EH (cell line): ENCODE data around the gene PRODH.
"Not testable (repeated sequence)": the region's sequence is repeated elsewhere in the genome, so short reads cannot be mapped to it uniquely, and the experiment has no call there.

Source experiments
- DNase-seq: peaks from one replicate; pipeline ENCODE4 v3.0.0-alpha.2; 2015; ENCODE audit warnings: low read depth

The PRODH gene

GRCh38 chr22:18968011-18968749 lies 32.1 kb upstream of the PRODH start:
- peak; percentile 43 for DNase-seq

DNA sequence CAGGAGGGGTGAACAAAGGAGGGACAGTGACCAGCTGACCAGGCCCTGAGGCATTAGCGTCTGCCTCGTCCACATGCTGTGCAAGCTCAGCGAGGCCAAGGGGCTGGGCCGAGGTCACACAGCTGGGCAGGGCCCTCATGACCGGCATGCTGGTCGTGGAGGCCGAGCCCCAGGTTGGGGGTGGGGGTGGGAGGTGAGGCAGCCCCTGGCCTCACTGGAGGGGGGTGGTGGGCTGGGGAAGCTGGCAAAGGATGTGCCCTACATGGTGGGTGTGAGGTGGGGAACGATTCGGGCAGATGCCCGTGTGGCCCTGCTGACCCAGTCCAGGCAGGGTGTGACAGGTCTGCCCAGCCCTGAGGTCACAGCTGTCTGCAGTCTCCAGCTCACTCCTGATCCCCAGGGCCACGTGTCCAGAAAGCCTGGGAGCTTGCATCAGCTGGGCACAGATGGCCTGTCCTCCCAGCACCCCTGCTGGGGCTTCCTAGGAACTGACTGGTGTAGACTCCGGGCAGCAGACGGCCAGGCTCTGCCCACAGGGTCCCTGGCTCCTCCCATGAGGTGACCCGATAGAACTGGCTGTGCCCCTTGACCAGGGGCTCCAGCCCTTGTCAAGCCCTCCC lies 31.4 kb upstream of the PRODH start:
- DNase-seq: peak; percentile 60

DNA sequence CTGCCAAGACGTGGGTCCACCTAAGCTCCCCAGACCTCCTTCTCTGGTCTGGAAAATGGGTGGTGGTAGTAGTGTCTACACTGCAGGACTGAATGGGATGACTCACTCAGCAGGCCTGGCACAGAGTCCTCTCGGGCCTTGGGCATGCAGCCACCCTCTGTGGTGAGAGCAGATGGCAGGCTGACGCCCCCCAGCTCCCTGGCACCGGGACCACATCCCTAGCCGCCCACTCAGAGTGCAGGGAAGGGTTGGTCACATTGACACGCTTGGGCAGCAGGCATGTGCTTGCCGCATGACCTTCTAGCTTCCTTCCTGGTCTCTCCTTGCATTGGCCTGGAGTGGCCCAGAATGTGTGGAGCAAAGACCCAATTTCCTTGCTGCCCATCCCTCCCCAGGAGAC lies 30.7 kb upstream of the PRODH start:
- DNase-seq: no peak

DNA sequence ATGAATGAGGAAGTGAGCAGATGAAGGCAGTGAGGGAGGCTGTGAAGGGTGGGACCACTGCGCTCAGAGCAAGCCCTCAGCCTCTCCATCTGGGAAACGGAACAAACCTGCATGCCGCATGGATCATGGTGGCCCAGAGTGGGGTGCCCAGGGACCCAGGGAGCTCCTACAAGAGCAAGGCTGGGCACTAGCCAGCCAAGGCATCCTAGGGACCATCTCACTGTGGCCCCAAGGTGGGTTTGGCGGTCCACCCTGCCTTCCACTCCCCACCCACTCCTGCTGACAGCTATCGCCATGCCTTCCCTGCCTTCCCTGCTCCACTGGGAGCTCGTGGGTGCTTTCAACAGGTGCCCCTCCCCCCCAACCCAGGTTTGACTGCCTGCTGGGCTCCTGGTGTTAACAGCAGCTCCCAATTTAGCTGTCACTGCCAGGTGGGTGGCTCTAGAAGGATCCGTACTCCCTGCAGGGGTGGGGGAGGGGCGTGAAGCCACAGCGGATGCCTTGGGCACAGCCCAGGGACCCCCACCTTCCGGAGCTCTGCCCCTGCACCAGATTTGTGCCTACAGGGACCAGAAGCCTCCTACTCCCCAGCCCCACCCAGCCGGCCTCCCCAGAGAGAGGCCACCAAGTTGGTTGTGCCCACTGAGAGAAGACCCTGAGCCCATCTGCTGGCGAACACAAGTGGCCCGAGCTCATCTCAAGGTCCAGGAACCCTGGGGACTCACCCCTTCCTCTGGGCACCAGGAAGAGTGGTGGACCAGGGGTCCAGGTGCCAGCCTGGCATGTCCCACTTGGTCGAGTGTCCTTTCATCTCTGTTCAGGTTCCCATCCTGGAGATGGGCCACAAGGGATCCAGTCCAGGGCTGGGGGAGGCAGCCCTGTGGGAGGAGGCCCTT lies 29.7 kb upstream of the PRODH start:
- no peak for DNase-seq

DNA sequence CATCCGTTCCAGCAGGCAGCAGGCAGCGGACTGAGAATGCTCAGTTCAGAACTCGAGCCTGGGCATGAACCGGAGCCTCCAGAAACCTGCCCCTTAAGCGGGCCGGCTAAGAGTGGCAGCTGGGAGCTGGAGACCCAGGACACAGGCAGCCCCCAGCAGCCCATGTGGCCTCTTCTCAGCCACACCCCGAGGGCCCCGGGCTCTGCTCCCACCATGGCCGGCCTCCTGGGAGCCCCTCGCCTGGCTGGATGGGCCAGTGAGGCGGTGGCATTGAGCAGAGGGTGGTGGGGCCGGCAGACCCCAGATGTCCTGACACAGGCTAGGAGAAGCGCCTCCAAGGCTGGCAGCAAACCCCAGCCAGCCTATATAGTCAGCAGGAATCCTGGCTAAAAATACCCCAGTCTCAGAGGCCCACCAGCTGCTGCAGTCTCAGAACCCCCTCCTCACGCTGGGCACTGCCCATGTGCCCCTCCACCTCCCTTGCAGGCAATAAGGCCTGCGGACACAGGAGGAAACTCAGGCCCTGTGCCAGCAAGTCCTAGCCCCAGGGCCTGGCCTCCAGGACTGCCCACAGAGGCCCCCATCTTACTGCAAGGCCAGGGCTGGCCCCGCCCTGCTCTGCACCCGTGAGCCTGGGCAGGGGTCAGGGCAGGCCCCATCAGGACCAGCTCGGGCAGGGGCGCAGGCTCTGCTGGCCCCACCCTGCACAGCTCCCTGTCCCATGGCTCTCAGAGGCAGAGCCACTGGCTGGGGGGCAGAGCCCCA lies 28.6 kb upstream of the PRODH start:
- DNase-seq: not testable (repeated sequence)

DNA sequence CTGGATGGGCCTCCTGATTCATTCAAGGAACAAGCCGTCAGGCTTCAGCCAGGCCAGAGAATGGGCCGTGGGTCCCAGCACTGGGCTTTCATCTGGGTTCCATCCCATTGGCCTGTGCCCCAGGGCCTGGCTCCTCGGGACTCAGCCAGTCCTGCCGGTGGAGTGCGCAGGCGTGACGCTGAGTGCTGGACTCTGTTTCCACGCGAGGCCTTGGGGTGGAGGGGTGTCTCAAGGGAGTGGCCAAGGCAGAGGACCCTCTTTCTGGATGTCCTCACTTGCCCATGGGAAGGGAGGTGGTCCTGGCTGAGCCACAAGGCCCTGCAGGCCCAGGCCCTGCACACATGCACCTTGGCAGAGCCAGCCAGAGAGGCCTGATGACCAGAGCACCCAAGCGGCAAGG lies 28.0 kb upstream of the PRODH start:
- DNase-seq: not testable (repeated sequence)

DNA sequence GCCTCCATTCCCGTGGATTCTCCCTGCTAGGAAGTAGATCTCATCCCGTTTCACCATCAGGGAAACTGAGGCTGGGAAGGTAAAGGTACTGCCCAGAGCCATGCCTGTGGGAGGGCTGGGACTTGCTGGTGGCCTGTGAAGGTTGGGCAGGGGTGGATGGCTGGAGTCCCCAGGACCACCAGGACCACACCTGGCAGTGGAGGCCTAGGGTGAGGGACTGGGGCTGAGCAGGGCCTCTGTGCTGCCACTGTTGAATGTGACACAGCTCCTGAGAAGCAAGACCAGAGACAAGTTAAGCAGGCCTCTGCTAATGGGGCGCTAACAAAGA lies 26.2 kb upstream of the PRODH start:
- DNase-seq: no peak

DNA sequence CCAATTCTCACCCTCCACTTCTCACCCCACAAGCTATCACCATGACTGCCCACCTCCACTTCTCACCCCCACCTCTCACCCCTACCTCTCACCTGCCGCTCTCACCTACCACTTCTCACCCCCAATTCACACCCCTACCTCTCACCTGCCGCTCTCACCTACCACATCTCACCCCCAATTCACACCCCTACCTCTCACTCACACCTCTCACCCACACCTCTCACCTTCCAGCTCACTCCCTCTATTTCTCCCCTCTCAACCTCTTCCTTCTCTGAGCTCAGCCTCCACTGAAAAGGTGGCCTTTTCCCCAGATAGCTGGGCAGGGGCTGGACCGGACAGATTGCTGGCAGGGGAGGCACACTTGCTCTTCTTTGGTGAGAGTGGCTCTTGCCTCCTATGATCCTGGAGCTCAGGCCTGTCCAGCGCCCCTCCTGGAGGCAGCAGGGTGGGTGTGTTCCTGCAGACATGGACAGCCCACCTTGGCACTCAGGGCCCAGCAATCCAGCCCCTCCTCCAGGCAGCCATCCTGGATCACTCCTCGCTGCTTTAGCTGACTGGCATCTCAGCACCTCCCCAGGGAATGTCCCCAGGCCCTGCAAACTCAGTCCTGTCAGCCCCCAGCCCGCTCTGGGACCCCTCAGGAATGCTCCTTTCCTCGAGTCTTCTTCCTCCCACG lies 25.7 kb upstream of the PRODH start:
- not testable (repeated sequence) for DNase-seq

GRCh38 chr22:18961201-18961600 lies 25.1 kb upstream of the PRODH start:
- not testable (repeated sequence) for DNase-seq

DNA sequence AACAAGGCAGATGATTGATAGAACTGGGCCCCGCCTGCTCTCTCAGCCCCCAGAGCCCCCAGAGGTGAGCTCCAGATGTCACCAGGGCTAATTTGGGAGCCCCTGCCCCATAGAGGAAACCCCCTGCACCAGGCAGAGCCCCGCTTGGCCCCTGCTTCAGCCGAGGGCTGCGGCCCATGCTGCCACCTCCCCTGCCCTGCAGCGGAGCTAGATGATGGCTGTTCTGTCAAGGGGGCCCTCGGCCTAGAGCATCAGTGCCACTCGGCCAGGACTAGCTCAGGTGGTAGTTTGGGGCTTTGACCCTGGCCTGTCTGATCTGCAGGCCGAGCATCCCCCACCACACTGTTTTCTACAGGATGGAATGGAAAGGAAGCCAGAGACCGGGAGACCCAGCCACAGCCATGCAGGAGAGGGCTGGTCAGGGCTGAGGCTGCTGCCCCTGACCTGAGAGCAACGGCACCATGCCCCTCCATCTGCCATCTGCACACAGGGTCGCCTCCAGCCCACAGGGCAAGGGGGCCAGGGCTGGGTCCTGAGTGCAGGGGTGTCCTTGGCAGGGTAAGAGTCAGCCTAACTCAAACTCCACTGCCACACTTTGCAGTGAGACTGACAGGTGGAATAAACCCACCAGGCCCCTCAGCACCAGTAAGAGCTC lies 24.2 kb upstream of the PRODH start:
- not testable (repeated sequence) for DNase-seq

- not testable (repeated sequence) for DNase-seq
Observed at GRCh38 chr22:18959741-18960140, 23.6 kb upstream of the PRODH start.

DNA sequence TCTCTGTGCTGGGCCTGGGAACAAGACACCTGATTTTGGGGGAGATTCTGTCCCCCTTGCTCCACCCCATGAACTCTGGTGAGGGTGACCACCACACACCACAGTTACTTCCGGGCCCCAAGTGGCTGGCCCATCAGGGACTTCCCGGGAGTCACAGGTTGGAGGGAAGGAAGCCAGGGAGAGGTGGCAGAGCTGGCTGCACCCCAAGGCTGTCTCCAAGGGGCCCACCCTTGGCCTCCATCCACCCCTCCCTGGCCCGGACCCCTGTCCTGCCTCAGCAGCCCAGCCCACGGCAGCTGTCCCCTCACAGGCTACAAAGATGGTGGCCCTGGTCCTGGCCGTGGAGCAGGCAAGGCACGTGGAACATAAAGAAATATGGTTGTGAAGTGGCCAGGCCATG lies 23.2 kb upstream of the PRODH start:
- DNase-seq: not testable (repeated sequence)

GRCh38 chr22:18958738-18959137 lies 22.6 kb upstream of the PRODH start:
- not testable (repeated sequence) for DNase-seq

GRCh38 chr22:18958321-18958705 lies 22.2 kb upstream of the PRODH start:
- not testable (repeated sequence) for DNase-seq

- DNase-seq: not testable (repeated sequence)
Observed at GRCh38 chr22:18957621-18958320, 21.7 kb upstream of the PRODH start.

- DNase-seq: not testable (repeated sequence)
Observed at GRCh38 chr22:18956956-18957355, 20.9 kb upstream of the PRODH start.

DNA sequence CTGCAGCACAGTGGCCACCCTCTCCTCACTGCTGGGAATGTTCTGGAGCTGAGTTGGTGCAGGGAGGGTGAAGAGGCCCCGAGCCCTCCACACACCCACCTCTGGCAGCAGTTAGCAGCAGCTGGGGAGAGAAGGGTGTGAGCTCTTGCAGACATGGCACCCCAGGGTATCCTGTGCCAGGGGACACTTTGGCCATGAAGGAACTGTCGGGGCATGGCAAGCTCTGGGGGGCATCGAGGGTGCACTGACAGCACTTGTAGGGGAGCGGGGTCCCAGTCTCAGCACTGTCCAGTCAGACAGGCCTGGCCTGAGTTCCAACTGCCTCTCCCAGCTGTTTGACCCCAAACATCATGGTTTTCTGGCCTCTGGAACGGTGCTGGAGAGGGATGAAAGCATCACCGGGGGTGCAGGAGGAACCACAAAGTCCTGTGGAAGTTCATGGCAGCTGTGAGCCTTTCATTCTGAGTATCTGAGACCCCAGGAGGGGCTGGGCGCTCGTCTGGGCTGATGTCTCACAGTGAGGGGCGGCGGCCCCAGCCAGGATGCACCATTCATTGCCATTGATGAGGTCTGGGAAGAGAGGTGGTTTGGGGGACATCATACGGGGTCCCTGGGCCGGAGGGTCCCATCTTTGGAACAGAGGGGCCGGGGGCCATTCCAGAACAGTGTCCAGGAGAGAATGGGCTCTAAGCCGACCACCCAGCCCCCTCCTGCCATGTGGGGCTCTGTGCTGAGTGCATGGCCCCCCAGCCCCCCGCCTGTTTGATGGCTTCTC lies 20.2 kb upstream of the PRODH start:
- not testable (repeated sequence) for DNase-seq

DNA sequence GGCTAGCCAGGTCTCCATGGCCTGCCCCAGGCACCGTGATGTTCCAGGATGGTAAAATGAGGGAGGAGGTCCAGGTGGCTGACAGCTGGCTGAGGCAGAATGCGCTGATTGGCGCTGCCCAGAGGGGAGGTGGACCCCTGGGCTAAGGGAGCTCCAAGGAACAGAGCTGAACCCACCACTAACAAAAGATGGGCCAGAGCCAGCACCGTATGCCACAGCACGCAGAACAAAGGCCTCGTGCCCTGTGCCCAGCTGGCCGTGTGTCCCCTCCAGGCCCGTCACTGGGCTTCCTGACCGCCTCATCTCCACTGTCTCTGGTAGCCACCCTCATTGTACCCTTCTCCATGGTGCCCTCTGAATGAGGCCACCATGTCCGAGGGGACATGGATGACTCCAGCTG lies 19.6 kb upstream of the PRODH start:
- no peak for DNase-seq

GRCh38 chr22:18954990-18955571 lies 19.0 kb upstream of the PRODH start:
- no peak for DNase-seq
